Purkinje cell (primary cell): ENCODE results near the gene C6orf141. TPM values are rescaled to one million over a fixed set of nuclear protein-coding genes. Genes with fewer than 3 reads are reported as not detected.

ENCODE experiments used
- polyA plus RNA-seq: library from polyadenylated mRNA; unstranded; fragments of >200 nt; fragmentation: Nextera tagmentation; gene quantifications from 2 replicates; pipeline ENCODE4 v1.2.1, GENCODE V29; 2014

C6orf141 gene
- not detected in 2 replicates for polyA plus RNA-seq

DNA sequence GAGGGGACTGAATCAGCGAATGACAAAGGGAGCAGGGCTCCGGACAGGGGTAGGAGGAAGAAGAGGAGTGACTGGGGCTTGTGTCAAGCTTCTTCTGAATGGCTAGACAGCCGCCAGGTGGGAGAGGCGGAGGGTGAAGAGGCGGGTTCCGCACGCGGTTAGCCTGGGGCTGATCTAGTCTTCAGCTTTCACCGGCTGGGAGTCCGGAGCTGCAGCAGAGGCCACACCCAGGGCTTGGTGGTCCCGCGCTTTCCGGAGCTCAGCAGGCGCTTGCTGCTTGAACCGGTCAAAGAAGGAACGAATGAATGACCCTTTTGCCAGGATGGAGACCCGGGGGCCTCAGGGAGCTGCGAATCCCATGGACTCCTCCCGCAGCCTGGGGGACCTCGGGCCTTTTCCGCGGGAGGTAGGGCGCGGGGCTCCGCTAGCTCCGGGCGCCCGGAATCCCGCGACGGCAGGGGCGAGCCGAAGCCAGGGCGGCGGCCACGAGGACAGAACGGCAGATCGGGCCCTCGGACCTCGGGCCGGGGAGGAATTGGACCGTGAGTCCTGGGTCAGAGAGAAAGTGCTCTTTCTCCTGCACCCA, at the start of gene C6orf141:
TSS of gene C6orf141 (plus strand) at position 177 of the 586 bp plus-strand sequence. CDS start at position 302, 125 bp downstream.

Other genes starting within 250 kb of the C6orf141 start
- 35.2 and 37.8 TPM in 2 replicates for gene MMUT, start 87.4 kb upstream of the C6orf141 start, polyA plus RNA-seq
- gene CENPQ, start 87.3 kb upstream of the C6orf141 start, polyA plus RNA-seq: 20.9 and 33.1 TPM in 2 replicates
- gene GLYATL3, start 50.7 kb upstream of the C6orf141 start, polyA plus RNA-seq: not detected in 2 replicates
- gene RHAG, start 86.2 kb downstream of the C6orf141 start, polyA plus RNA-seq: not detected in 2 replicates
- not detected in 2 replicates for gene CRISP2, start 162.9 kb downstream of the C6orf141 start, polyA plus RNA-seq
- not detected in 2 replicates for gene CRISP3, start 193.7 kb downstream of the C6orf141 start, polyA plus RNA-seq
- gene PGK2, start 236.6 kb downstream of the C6orf141 start, polyA plus RNA-seq: not detected in 2 replicates